Measurements from ENCODE around the gene IQCF5. TPM values are rescaled to one million over a fixed set of nuclear protein-coding genes. Genes with fewer than 3 reads are reported as not detected.

The IQCF5 gene
- total and polyA plus RNA-seq, 10 donors: not detected

DNA sequence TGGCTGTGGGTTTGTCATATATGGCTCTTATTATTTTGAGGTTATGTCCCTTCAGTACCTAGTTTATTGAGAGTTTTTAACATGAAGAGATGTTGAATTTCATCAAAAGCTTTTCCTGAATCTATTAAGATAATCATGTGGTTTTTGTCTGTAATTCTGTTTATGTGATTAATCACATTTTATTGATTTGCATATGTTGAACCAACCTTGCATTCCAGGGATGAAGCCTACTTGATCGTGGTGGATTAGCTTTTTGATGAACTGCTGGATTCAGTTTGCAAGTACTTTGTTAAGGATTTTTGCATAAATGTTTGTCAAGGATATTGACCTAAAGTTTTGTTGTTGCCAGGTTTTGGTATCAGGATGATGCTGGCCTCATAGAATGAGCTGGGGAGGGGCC, 47.1 kb downstream of the IQCF5 start:
- intact Hi-C loops (cut with DNase I; ENCODE audit: low total_unique reads): no loop called here
- no peak for DNase-seq
- peaks cover 0 to 34% (median 22%) of the 10 kb centered on the region in 8 donors for H3K9me3 ChIP-seq
- 64 to 97% (median 86%) methylated on average over 1 of the region's 1 CpG for WGBS, 5 donors
- TF ChIP-seq POLR2A (IDR thresholded peaks at IDR 0.05): no peak
- TF ChIP-seq CTCF (IDR thresholded peaks at IDR 0.05 in 8 of 11, conservative IDR thresholded peaks at IDR 0.05 in 3 of 11): no peak
- TF ChIP-seq POLR2AphosphoS5 (IDR thresholded peaks at IDR 0.05): no peak
- no peaks in the 10 kb centered on the region for H3K4me1 ChIP-seq
- no peaks in the 10 kb centered on the region for H3K27me3 ChIP-seq (replicated peaks in 1 of 7)
- H3K36me3 ChIP-seq: no peaks in the 10 kb centered on the region
- no peak overlapping the region for H3K27ac ChIP-seq
- H3K4me3 ChIP-seq: no peak overlapping the region

Small RNA genes lying within 50 kb of the gene (small RNA-seq; reads per million reads assigned to genes)
- 0 to 0.14 (median 0.07) reads per million in 4 donors for gene RN7SL504P

Other genes with a start within 250 kb of the IQCF5 start
- 10 to 100 TPM; 29.8 to 66.3 (median 46.0) TPM for gene TEX264, start 204.3 kb downstream of the IQCF5 start, total RNA-seq
- 10 to 100 TPM; 49.9 to 73.1 (median 57.9) TPM for gene TEX264, start 204.3 kb downstream of the IQCF5 start, polyA plus RNA-seq
- 1 to 10 TPM; 1.1 to 2.7 (median 1.8) TPM for gene GRM2, start 168.5 kb downstream of the IQCF5 start, total RNA-seq
- 1 to 10 TPM in 1 of 3 donors, under 1 TPM in 2; 0.17 to 1.1 (median 0.61) TPM for gene GRM2, start 168.5 kb downstream of the IQCF5 start, polyA plus RNA-seq
- gene IQCF6, start 96.4 kb downstream of the IQCF5 start, total RNA-seq: not detected
- not detected for gene IQCF6, start 96.4 kb downstream of the IQCF5 start, polyA plus RNA-seq
- gene IQCF2, start 14.0 kb downstream of the IQCF5 start, total RNA-seq: not detected
- not detected for gene IQCF2, start 14.0 kb downstream of the IQCF5 start, polyA plus RNA-seq
- gene IQCF1, start 27.8 kb upstream of the IQCF5 start, total RNA-seq: not detected
- not detected for gene IQCF1, start 27.8 kb upstream of the IQCF5 start, polyA plus RNA-seq
- 10 to 100 TPM in 6 of 7 donors, 1 to 10 TPM in 1; 9.5 to 20.6 (median 12.5) TPM for gene RRP9, start 66.3 kb upstream of the IQCF5 start, total RNA-seq
- gene RRP9, start 66.3 kb upstream of the IQCF5 start, polyA plus RNA-seq: 10 to 100 TPM; 18.5 to 26.6 (median 21.2) TPM
- 10 to 100 TPM; 23.1 to 34.2 (median 28.2) TPM for gene PARP3, start 66.8 kb upstream of the IQCF5 start, total RNA-seq
- gene PARP3, start 66.8 kb upstream of the IQCF5 start, polyA plus RNA-seq: 10 to 100 TPM in 2 of 3 donors, 1 to 10 TPM in 1; 8.2 to 18.9 (median 16.5) TPM
- gene GPR62, start 79.8 kb upstream of the IQCF5 start, total RNA-seq: under 1 TPM in 1 of 7 donors, not detected in 6; 0.39 TPM
- gene GPR62, start 79.8 kb upstream of the IQCF5 start, polyA plus RNA-seq: under 1 TPM; 0.04 to 0.06 (median 0.05) TPM
- 10 to 100 TPM; 17.1 to 24.6 (median 20.7) TPM for gene PCBP4, start 91.9 kb upstream of the IQCF5 start, total RNA-seq
- 10 to 100 TPM; 12.8 to 41.7 (median 23.2) TPM for gene PCBP4, start 91.9 kb upstream of the IQCF5 start, polyA plus RNA-seq
- 10 to 100 TPM; 33.8 to 74.9 (median 56.3) TPM for gene ABHD14B, start 98.4 kb upstream of the IQCF5 start, total RNA-seq
- 10 to 100 TPM; 60.1 to 71.4 (median 66.8) TPM for gene ABHD14B, start 98.4 kb upstream of the IQCF5 start, polyA plus RNA-seq
- gene ABHD14A, start 99.5 kb upstream of the IQCF5 start, total RNA-seq: 10 to 100 TPM in 4 of 7 donors, 1 to 10 TPM in 3; 8.7 to 23.9 (median 12.3) TPM
- 10 to 100 TPM; 18.7 to 26.7 (median 22.1) TPM for gene ABHD14A, start 99.5 kb upstream of the IQCF5 start, polyA plus RNA-seq
- 10 to 100 TPM; 16.7 to 31.1 (median 26.0) TPM for gene ACY1, start 107.9 kb upstream of the IQCF5 start, total RNA-seq
- 10 to 100 TPM; 28.1 to 29.8 (median 29.2) TPM for gene ACY1, start 107.9 kb upstream of the IQCF5 start, polyA plus RNA-seq
- gene RPL29, start 120.3 kb upstream of the IQCF5 start, total RNA-seq: 1,000 to 10,000 TPM in 4 of 7 donors, 100 to 1,000 TPM in 3; 684 to 1,403 (median 1,036) TPM
- 1,000 to 10,000 TPM; 3,003 to 4,302 (median 4,113) TPM for gene RPL29, start 120.3 kb upstream of the IQCF5 start, polyA plus RNA-seq
- gene DUSP7, start 181.0 kb upstream of the IQCF5 start, total RNA-seq: 10 to 100 TPM; 31.5 to 68.6 (median 42.6) TPM
- 10 to 100 TPM in 1 of 3 donors, 1 to 10 TPM in 2; 5.4 to 20.1 (median 6.9) TPM for gene DUSP7, start 181.0 kb upstream of the IQCF5 start, polyA plus RNA-seq

All from spleen (tissue), 11 donors.